Endothelial cell of umbilical vein (primary cell): ENCODE results near the gene ATOSA. TPM values are rescaled to one million over a fixed set of nuclear protein-coding genes. Genes with fewer than 3 reads are reported as not detected.

Experiments
- BruUV-seq: library from RNA; stranded (reverse); fragments of 400-500 nt; replicated peaks from 2 replicates; lab custom pipeline; 2021; lab: Mats Ljungman, UMichigan
- CTCF ChIA-PET: fragments of 300-600, 350-600 bp; sonication (Branson Sonifier 250); formaldehyde crosslinking; loops from one replicate; lab custom pipeline; 2021; ENCODE audit warnings: antibody characterized with exemption, inconsistent platforms; lab: Charles Lee
- POLR2A ChIA-PET: fragments of 300-600, 350-600 bp; sonication (Branson Sonifier 250); formaldehyde crosslinking; loops from one replicate; lab custom pipeline; 2021; ENCODE audit warnings: antibody characterized with exemption, inconsistent platforms; lab: Charles Lee
- DNase-seq: peaks from one replicate; pipeline ENCODE4 v3.0.0-alpha.2; 2011; ENCODE audit warnings: low read depth, low spot score
- FAIRE-seq: peaks from 2 replicates; lab custom pipeline; 2011; peaks lifted over from hg19 to GRCh38; lab: Jason Lieb, UNC
- H2AFZ ChIP-seq: 2 replicates; pipeline ENCODE4 v1.6.0; 2012; ENCODE audit warnings: low read depth, low read length, control low read depth, inconsistent platforms
- H3K27ac ChIP-seq: 2 replicates; pipeline ENCODE4 v1.5.1; 2011; ENCODE audit warnings: low read depth, mild to moderate bottlenecking, control low read depth, low read length, moderate library complexity; ENCODE audit not compliant: insufficient read depth
- H3K27me3 ChIP-seq, 2 experiments: 2 replicates each; pipeline versions ENCODE4 v1.6.0 to v1.6.1; 2011; ENCODE audit warnings: low read length in 2 of 2, mixed read lengths in 1 of 2; ENCODE audit not compliant: control insufficient read depth in 2 of 2, insufficient read depth in 2 of 2
- H3K36me3 ChIP-seq, 2 experiments: 2 replicates in 1 of 2; 3 replicates in 1 of 2; pipeline ENCODE4 v1.5.1; 2011; ENCODE audit warnings: low read length in 2 of 2, mild to moderate bottlenecking in 1 of 2, moderate library complexity in 1 of 2; ENCODE audit not compliant: control insufficient read depth in 2 of 2, insufficient read depth in 2 of 2; ENCODE audit errors: extremely low read depth in 1 of 2
- H3K4me1 ChIP-seq: 3 replicates; pipeline ENCODE4 v1.5.1; 2011; ENCODE audit warnings: mild to moderate bottlenecking, low read length; ENCODE audit not compliant: control insufficient read depth, insufficient read depth; ENCODE audit errors: extremely low read depth
- H3K4me2 ChIP-seq: 2 replicates; pipeline ENCODE4 v1.6.1; 2011; ENCODE audit warnings: low read length, control low read depth, mixed read lengths; ENCODE audit not compliant: insufficient read depth
- H3K4me3 ChIP-seq, 3 experiments: fragments of 200-600 bp in 1 of 3; sonication (generic), shearing (Covaris generic) in 1 of 3; replicated peaks in 1 of 3; 2 replicates each; pipeline ENCODE4 v1.5.1; 2011 to 2016; ENCODE audit warnings: control low read depth in 3 of 3, low read length in 3 of 3, mild to moderate bottlenecking in 2 of 3, inconsistent platforms in 1 of 3, low read depth in 1 of 3, moderate library complexity in 1 of 3; ENCODE audit not compliant: insufficient read depth in 1 of 3
- H3K79me2 ChIP-seq: 2 replicates; pipeline ENCODE4 v1.6.0; 2012; ENCODE audit warnings: low read length, inconsistent platforms; ENCODE audit not compliant: control insufficient read depth, insufficient read depth
- H3K9ac ChIP-seq: replicated peaks from 2 replicates; pipeline ENCODE3; 2011; ENCODE audit warnings: low read length, control low read depth; ENCODE audit not compliant: insufficient read depth; ENCODE audit errors: extremely low read depth
- H3K9me1 ChIP-seq: replicated peaks from 3 replicates; pipeline ENCODE4 v1.6.0; 2011; ENCODE audit warnings: mild to moderate bottlenecking, low read length; ENCODE audit not compliant: control insufficient read depth, insufficient read depth; ENCODE audit errors: extremely low read depth
- H3K9me3 ChIP-seq: replicated peaks from 2 replicates; pipeline ENCODE4 v1.5.1; 2012; ENCODE audit warnings: low read length, inconsistent platforms; ENCODE audit not compliant: control insufficient read depth, insufficient read depth
- H4K20me1 ChIP-seq: replicated peaks from 2 replicates; pipeline ENCODE3; 2011; ENCODE audit warnings: mild to moderate bottlenecking, low read length; ENCODE audit not compliant: control insufficient read depth, insufficient read depth; ENCODE audit errors: extremely low read depth
- EZH2 ChIP-seq: IDR thresholded peaks from 2 replicates; pipeline ENCODE4 v1.6.1; 2012; ENCODE audit warnings: borderline replicate concordance, low read depth, mild to moderate bottlenecking, moderate library complexity, low read length, inconsistent platforms; ENCODE audit not compliant: severe bottlenecking
- FOS ChIP-seq: IDR thresholded peaks from 2 replicates; pipeline ENCODE4 v1.6.1; 2011; ENCODE audit warnings: mild to moderate bottlenecking, low read length, moderate library complexity, borderline replicate concordance; ENCODE audit not compliant: insufficient read depth
- GATA2 ChIP-seq: IDR thresholded peaks from 2 replicates; pipeline ENCODE4 v1.7.0; 2011; ENCODE audit warnings: low read depth, mild to moderate bottlenecking, moderate library complexity, mixed read lengths, low read length; ENCODE audit not compliant: insufficient read length, insufficient read depth
- JUN ChIP-seq: IDR thresholded peaks from 2 replicates; pipeline ENCODE4 v1.6.1; 2011; ENCODE audit warnings: borderline replicate concordance, low read depth; ENCODE audit not compliant: insufficient read length, insufficient read depth
- MAX ChIP-seq: IDR thresholded peaks from 2 replicates; pipeline ENCODE4 v1.6.1; 2011; ENCODE audit not compliant: insufficient read depth, insufficient read length
- MYC ChIP-seq: IDR thresholded peaks from one replicate; pipeline ENCODE4 v1.6.1; 2011; ENCODE audit warnings: mild to moderate bottlenecking, low read depth, low read length
- POLR2A ChIP-seq: IDR thresholded peaks from 2 replicates; pipeline ENCODE4 v1.6.1; 2012; ENCODE audit warnings: low read depth, mild to moderate bottlenecking, control low read depth, low read length
- POLR2AphosphoS5 ChIP-seq: IDR thresholded peaks from 2 replicates; pipeline ENCODE4 v1.6.1; 2012; ENCODE audit warnings: low read depth, mild to moderate bottlenecking, control low read depth, low read length, moderate library complexity; ENCODE audit not compliant: insufficient read depth
- dilution Hi-C: fragments of 300-500 bp; cut with MboI; formaldehyde crosslinking; loops from one replicate; pipeline ENCODE4 v1.15.0; 2019; ENCODE audit warnings: low sequenced_read_pairs; ENCODE audit not compliant: extremely low pct_ligation_motif_present
- intact Hi-C: fragments of 100-400 bp; cut with micrococcal nuclease; formaldehyde crosslinking; loops from one replicate; pipeline ENCODE4 v1.10.0; 2022
- polyA plus RNA-seq, 4 experiments: library from polyadenylated mRNA; depleted of rRNA in 3 of 4; stranded (reverse) in 3 of 4; unstranded in 1 of 4; fragments of >200 nt; gene quantifications; 2 replicates each; pipeline versions ENCODE4 v1.2.1 to v1.2.3, GENCODE V29; 2011 to 2012; ENCODE audit warnings: missing spikeins in 1 of 4
- total RNA-seq: library from RNA; stranded (reverse); gene quantifications from 2 replicates; pipeline ENCODE4 v1.2.3, GENCODE V29; 2021
- TF ChIP-seq, protein P1 (sequence below), 2 donors: IDR thresholded peaks; 1 replicate in 1 of 2; 2 replicates in 1 of 2; pipeline ENCODE4 v1.5.1; 2011; ENCODE audit warnings: low read length in 2 of 2, mild to moderate bottlenecking in 2 of 2, moderate library complexity in 2 of 2, control low read depth in 1 of 2, inconsistent platforms in 1 of 2, low read depth in 1 of 2; ENCODE audit not compliant: insufficient read depth in 1 of 2; ENCODE audit errors: extremely low read depth in 1 of 2

Gene ATOSA
- total and polyA plus RNA-seq, 2 donors (not counting 3 experiments of a cell fraction or from before 2014, with no cell fraction given) = 19.4 to 41.1 TPM

- no peaks in the 10 kb centered on the region for H3K9me3 ChIP-seq
- BruUV-seq = no TSS peak
- TF ChIP-seq POLR2AphosphoS5 (no peak), POLR2A (no peak), JUN (no peak), MYC (no peak), GATA2 (no peak), FOS (no peak), MAX (no peak), EZH2 (no peak)
- TF ChIP-seq, protein P1, sequence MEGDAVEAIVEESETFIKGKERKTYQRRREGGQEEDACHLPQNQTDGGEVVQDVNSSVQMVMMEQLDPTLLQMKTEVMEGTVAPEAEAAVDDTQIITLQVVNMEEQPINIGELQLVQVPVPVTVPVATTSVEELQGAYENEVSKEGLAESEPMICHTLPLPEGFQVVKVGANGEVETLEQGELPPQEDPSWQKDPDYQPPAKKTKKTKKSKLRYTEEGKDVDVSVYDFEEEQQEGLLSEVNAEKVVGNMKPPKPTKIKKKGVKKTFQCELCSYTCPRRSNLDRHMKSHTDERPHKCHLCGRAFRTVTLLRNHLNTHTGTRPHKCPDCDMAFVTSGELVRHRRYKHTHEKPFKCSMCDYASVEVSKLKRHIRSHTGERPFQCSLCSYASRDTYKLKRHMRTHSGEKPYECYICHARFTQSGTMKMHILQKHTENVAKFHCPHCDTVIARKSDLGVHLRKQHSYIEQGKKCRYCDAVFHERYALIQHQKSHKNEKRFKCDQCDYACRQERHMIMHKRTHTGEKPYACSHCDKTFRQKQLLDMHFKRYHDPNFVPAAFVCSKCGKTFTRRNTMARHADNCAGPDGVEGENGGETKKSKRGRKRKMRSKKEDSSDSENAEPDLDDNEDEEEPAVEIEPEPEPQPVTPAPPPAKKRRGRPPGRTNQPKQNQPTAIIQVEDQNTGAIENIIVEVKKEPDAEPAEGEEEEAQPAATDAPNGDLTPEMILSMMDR (IDR thresholded peaks at IDR 0.05; ENCODE audit: extremely low read depth in 1 of 2, insufficient read depth in 1 of 2, low read depth in 1 of 2, low read length in 2 of 2) = no peak
- no peaks in the 10 kb centered on the region for H3K4me1 ChIP-seq
- H2AFZ ChIP-seq = no peak overlapping the region
- DNase-seq (no peak), FAIRE-seq (no peak)
- H3K27ac ChIP-seq = no peak overlapping the region
- ChIA-PET CTCF (interaction anchor here (1.3 to 1.4 kb wide), 2 partner anchors 25 to 31 kb away, joined by 3 to 4 read pairs; no protein-coding TSS in a partner anchor), POLR2A (no interaction called here)
- H3K4me3 ChIP-seq = no peak overlapping the region
- H3K4me2 ChIP-seq = no peak overlapping the region
- intact Hi-C loops (no loop called here), dilution Hi-C loops (no loop called here)
- no peaks in the 10 kb centered on the region for H3K9me1 ChIP-seq
- no peak overlapping the region for H3K9ac ChIP-seq
- H4K20me1 ChIP-seq = no peaks in the 10 kb centered on the region
- H3K27me3 ChIP-seq = peaks cover 5 to 14% of the 10 kb centered on the region in 2 experiments
- H3K79me2 ChIP-seq = no peaks in the 10 kb centered on the region
- no peaks in the 10 kb centered on the region for H3K36me3 ChIP-seq
Measured at GRCh38 chr15:52710708-52711389, 31.7 kb upstream of the ATOSA start.
